ENCODE measurements around the gene FKBP1C. TPM values are rescaled to one million over a fixed set of nuclear protein-coding genes. Genes with fewer than 3 reads are reported as not detected.

The FKBP1C gene
- total RNA-seq, 1 donor from 2014 or later, result not detected

GRCh38 chr6:63261820-63262219, 50.6 kb downstream of the FKBP1C start:
- H3K27me3 Mint-ChIP-seq (ENCODE audit: insufficient read depth, low read depth), result no peaks in the 10 kb centered on the region
- no peaks in the 10 kb centered on the region for H3K79me2 ChIP-seq (ENCODE audit: low read depth)
- TF ChIP-seq EZH2phosphoT487 (IDR thresholded peaks at IDR 0.05), result no peak
- no peak for TF ChIP-seq CTCF (IDR thresholded peaks at IDR 0.05)
- TF ChIP-seq EZH2 (IDR thresholded peaks at IDR 0.05), result no peak
- H3K9me3 ChIP-seq (ENCODE audit: low read depth), result no peaks in the 10 kb centered on the region
- no peaks in the 10 kb centered on the region for H3K36me3 ChIP-seq
- H3K9me3 Mint-ChIP-seq, result peaks cover 4% of the 10 kb centered on the region
- no peak overlapping the region for H3K27ac ChIP-seq
- H3K27me3 ChIP-seq, result no peaks in the 10 kb centered on the region
- DNase-seq (ENCODE audit: low spot score), result no peak
- no peak overlapping the region for H3K4me3 ChIP-seq
- no peaks in the 10 kb centered on the region for H3K36me3 Mint-ChIP-seq
- H3F3A ChIP-seq (ENCODE audit: low read depth), result no peaks in the 10 kb centered on the region
- H4K20me1 ChIP-seq (ENCODE audit: low read depth), result no peaks in the 10 kb centered on the region
- H3K4me2 ChIP-seq, result no peak overlapping the region
- H3K27ac Mint-ChIP-seq, result no peak overlapping the region
- peaks cover 14% of the 10 kb centered on the region for H3K4me1 Mint-ChIP-seq
- no peak overlapping the region for H3K9ac ChIP-seq
- no peak overlapping the region for H2AFZ ChIP-seq (replicated peaks)
- peaks cover 5% of the 10 kb centered on the region for H3K4me1 ChIP-seq
- H3K4me3 Mint-ChIP-seq, result no peak overlapping the region

Small RNA genes lying within 50 kb of the gene (small RNA-seq; reads per million reads assigned to genes)
- gene SPTLC1P3, result not detected

Other genes with a start within 250 kb of the FKBP1C start
- 0.09 and 0.40 TPM in 2 replicates for gene LGSN, start 108.5 kb downstream of the FKBP1C start, total RNA-seq (ENCODE audit: low replicate concordance)

Measured in neural progenitor cell (in vitro differentiated cells).